Effector memory CD8-positive, alpha-beta T cell (primary cell): Measurements from ENCODE around the gene AXDND1.
"Not testable (repeated sequence)": the region's sequence is repeated elsewhere in the genome, so short reads cannot be mapped to it uniquely, and the experiment has no call there.

Source experiments
- ATAC-seq: fragments of 150-1000 bp; cut with Tn5 transposase; replicated peaks from 2 replicates; pipeline ENCODE4 v1.10.0; 2021; ENCODE audit warnings: mild to moderate bottlenecking, moderate library complexity
- DNase-seq, 3 experiments: peaks; one replicate each; pipeline ENCODE4 v3.0.0; 2021
- H3K27ac Mint-ChIP-seq, 2 donors: one replicate each; pipeline ENCODE4 v1.8.0; 2022; ENCODE audit warnings: mild to moderate bottlenecking in 2 of 2, mixed read lengths in 2 of 2, moderate library complexity in 2 of 2
- H3K27me3 Mint-ChIP-seq, 2 donors: one replicate each; pipeline ENCODE4 v1.8.0; 2022; ENCODE audit warnings: mixed read lengths in 2 of 2
- H3K36me3 Mint-ChIP-seq: one replicate; pipeline ENCODE4 v1.8.0; 2022; ENCODE audit warnings: mild to moderate bottlenecking, moderate library complexity, mixed read lengths; ENCODE audit not compliant: insufficient read depth
- H3K4me1 Mint-ChIP-seq, 2 donors: one replicate each; pipeline ENCODE4 v1.8.0; 2022; ENCODE audit warnings: low read depth in 2 of 2, mixed read lengths in 2 of 2
- H3K4me3 Mint-ChIP-seq, 2 donors: one replicate each; pipeline ENCODE4 v1.8.0; 2022; ENCODE audit warnings: mild to moderate bottlenecking in 2 of 2, mixed read lengths in 2 of 2, moderate library complexity in 2 of 2
- H3K9me3 Mint-ChIP-seq, 2 donors: one replicate each; pipeline ENCODE4 v1.8.0; 2022; ENCODE audit warnings: mixed read lengths in 2 of 2

AXDND1 gene

DNA sequence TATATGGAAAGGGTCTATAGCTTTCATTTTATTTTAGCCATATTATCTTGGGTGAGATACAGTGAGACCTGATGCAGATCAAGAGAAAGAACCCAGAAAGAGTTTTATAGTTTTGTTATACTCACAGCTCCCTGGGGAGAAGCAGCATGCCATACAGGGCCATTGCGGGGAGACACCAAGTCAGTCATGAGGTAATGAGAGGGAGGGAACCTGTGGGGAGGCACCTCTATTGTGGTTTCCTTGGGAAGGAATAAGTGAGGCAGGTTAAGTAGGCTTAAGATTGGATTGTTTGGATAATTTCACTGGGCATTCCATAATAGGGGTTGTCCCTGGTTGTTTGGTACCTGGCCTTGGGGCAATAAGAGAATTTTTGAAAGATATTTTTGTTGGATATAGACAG is 19.7 kb downstream of the AXDND1 start:
- H3K9me3 Mint-ChIP-seq: no peaks in the 10 kb centered on the region
- H3K27ac Mint-ChIP-seq: no peak overlapping the region
- no peaks in the 10 kb centered on the region for H3K36me3 Mint-ChIP-seq
- no peaks in the 10 kb centered on the region for H3K4me1 Mint-ChIP-seq
- ATAC-seq: no peak
- DNase-seq: no peak
- no peaks in the 10 kb centered on the region for H3K27me3 Mint-ChIP-seq
- no peak overlapping the region for H3K4me3 Mint-ChIP-seq

DNA sequence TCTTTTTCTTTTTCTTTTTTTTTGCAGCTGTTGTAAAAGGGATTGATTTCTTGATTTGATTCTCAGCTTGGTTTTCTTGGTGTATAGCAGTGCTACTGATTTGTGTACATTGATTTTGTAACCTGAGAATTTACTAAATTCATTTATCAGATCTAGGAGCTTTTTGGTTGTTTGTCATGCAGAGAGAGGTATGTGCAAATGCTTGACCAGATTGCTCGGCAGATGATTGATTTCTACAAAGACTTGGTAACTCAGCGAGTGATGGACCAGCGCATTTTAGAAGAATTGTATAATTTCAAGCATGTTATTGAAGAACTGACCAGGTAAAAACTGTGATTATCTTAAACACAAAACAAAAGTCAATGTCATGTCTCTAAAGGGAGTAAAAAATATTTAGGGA is 27.9 kb downstream of the AXDND1 start:
- Mint-ChIP-seq H3K4me1 (no peaks in the 10 kb centered on the region), H3K27ac (no peak overlapping the region), H3K36me3 (no peaks in the 10 kb centered on the region), H3K27me3 (peaks cover 30 to 37% of the 10 kb centered on the region in 2 donors), H3K4me3 (no peak overlapping the region), H3K9me3 (peaks cover 0 to 4% of the 10 kb centered on the region in 2 donors)
- DNase-seq (no peak), ATAC-seq (no peak)

DNA sequence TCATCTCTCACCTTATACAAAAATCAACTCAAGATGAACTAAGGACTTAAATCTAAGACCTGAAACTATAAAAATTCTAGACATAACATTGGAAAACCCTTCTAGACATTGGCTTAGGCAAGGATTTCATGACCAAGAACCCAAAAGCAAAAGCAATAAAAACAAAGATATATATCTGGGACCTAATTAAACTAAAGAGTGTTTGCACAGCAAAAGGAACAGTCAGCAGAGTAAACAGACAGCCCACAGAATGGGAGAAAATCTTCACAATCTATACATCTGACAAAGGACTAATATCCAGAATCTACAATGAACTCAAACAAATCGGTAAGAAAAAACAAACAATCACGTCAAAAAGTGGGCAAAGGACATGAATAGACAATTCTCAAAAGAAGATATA is 33.6 kb downstream of the AXDND1 start:
- not testable (repeated sequence) for H3K4me3 Mint-ChIP-seq, ATAC-seq, H3K36me3 Mint-ChIP-seq, H3K4me1 Mint-ChIP-seq, H3K27ac Mint-ChIP-seq, H3K9me3 Mint-ChIP-seq, DNase-seq
- peaks cover 18 to 26% of the 10 kb centered on the region in 2 donors for H3K27me3 Mint-ChIP-seq

DNA sequence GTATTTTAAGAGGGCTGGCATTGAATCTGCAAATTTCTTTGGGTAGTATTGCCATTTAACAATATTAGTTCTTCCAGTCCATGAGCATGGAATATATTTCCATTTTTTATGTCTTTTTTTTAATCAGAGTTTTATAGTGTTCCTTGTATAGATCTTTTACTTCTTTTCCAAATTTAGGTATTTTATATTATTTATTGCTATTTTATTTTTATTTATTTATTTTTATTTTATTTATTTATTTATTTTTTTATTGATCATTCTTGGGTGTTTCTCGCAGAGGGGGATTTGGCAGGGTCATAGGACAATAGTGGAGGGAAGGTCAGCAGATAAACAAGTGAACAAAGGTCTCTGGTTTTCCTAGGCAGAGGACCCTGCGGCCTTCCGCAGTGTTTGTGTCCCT is 52.0 kb downstream of the AXDND1 start:
- H3K27ac Mint-ChIP-seq, H3K27me3 Mint-ChIP-seq, H3K36me3 Mint-ChIP-seq, DNase-seq, H3K4me3 Mint-ChIP-seq, ATAC-seq, H3K4me1 Mint-ChIP-seq, H3K9me3 Mint-ChIP-seq: not testable (repeated sequence)

DNA sequence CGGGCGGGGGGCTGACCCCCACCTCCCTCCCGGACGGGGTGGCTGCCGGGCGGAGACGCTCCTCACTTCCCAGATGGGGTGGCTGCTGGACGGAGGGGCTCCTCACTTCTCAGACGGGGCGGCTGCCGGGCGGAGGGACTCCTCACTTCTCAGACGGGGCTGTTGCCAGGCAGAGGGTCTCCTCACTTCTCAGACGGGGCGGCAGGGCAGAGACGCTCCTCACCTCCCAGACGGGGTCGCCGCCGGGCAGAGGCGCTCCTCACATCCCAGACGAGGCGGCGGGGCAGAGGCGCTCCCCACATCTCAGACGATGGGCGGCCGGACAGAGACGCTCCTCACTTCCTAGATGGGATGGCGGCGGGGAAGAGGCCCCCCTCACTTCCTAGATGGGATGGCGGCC is 52.9 kb downstream of the AXDND1 start:
- not testable (repeated sequence) for H3K4me3 Mint-ChIP-seq, ATAC-seq, H3K27ac Mint-ChIP-seq, H3K4me1 Mint-ChIP-seq, H3K9me3 Mint-ChIP-seq, H3K36me3 Mint-ChIP-seq, DNase-seq, H3K27me3 Mint-ChIP-seq

DNA sequence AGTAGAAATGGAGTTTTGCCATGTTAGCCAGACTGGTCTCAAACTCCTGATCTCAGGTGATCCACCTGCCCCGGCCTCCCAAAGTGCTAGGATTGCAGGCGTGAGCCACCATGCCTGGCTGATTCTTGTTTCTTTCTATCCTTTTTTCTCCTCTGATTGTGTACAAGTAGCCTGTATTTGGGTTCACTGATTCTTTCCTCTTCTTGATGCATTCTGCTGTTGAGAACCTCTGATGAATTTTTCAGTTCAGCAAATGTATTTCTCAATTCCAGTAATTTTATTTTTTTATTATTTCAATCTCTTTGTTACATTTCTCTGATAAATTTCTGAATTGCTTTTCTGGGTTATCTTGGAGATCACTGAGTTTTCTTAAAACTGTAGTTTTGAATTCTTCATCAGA is 58.8 kb downstream of the AXDND1 start:
- DNase-seq (no peak), ATAC-seq (no peak)
- Mint-ChIP-seq H3K27me3 (no peaks in the 10 kb centered on the region), H3K4me1 (no peaks in the 10 kb centered on the region), H3K4me3 (no peak overlapping the region), H3K36me3 (no peaks in the 10 kb centered on the region), H3K27ac (no peak overlapping the region), H3K9me3 (peaks cover 4 to 10% of the 10 kb centered on the region in 2 donors)

DNA sequence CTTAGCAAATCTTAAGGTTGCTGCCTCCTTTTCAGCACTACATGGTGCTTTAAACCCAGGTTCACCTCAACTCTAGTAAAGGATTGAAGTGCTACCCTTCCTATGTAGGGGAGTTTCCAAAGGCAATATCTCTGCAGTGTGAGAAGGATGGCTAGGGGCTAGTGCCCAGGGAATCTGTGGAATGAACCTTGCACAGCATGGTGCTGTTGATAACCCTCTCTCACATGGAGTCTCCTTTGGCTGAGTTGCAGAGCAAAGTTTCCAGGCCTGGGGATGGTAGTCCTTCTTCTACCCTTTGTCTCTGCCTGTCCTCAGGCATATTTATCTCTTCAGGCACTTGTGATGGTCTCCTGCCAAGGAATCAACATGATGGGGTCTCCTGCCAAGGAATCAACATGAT is 59.4 kb downstream of the AXDND1 start:
- ATAC-seq: no peak
- H3K27ac Mint-ChIP-seq: no peak overlapping the region
- H3K4me3 Mint-ChIP-seq: no peak overlapping the region

DNA sequence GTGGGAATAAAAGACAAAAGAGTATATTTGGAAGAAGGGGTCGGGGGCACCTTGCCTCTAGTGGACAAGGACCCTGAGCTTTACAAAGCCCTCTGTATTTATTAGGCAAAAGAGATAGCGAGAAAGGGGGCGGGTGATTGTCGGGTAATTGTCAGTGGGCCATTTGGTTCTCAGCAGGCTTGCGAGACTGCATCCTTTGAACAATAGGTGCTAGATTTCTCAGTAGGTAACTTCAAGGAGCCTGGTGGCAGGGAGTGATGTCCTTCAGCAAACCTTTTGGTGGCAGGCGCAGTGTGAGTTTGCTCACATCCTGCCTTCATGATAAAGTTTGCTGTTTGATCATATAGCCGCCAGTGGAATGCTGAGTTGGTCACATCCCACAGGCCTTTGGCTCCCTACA is 71.4 kb downstream of the AXDND1 start:
- ATAC-seq (no peak), DNase-seq (no peak)
- Mint-ChIP-seq H3K27ac (no peak overlapping the region), H3K27me3 (peaks cover 21 to 51% of the 10 kb centered on the region in 2 donors), H3K4me3 (no peak overlapping the region), H3K4me1 (no peaks in the 10 kb centered on the region), H3K36me3 (no peaks in the 10 kb centered on the region), H3K9me3 (peaks cover 0 to 9% of the 10 kb centered on the region in 2 donors)

More for the DNA sequence above, 59.4 kb downstream of the AXDND1 start:
- H3K27me3 Mint-ChIP-seq: no peaks in the 10 kb centered on the region
- no peak for DNase-seq
- no peaks in the 10 kb centered on the region for H3K36me3 Mint-ChIP-seq
- no peaks in the 10 kb centered on the region for H3K4me1 Mint-ChIP-seq
- peaks cover 4 to 10% of the 10 kb centered on the region in 2 donors for H3K9me3 Mint-ChIP-seq

DNA sequence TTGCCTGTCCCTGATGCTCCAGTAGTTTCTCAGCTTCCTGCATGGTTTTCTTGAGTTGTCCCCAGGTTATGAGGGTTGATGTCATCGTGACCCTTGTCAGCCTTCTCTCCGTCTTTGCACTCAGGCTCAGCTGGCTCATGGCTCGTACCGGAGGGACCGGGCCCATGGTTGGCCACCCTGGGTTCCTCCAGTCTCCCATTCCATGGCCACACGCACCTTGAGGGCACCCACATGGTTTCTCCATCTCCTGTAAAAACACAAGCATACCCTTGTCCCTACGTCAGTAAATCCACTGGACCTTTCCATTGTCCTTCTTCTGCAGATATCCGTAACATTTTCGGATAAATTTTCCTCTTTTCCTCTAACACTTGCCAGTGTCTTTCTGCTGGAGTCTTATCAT is 73.9 kb downstream of the AXDND1 start:
- DNase-seq, H3K9me3 Mint-ChIP-seq, H3K36me3 Mint-ChIP-seq, H3K27ac Mint-ChIP-seq, H3K4me1 Mint-ChIP-seq, ATAC-seq, H3K4me3 Mint-ChIP-seq: not testable (repeated sequence)
- peaks cover 2 to 28% of the 10 kb centered on the region in 2 donors for H3K27me3 Mint-ChIP-seq

DNA sequence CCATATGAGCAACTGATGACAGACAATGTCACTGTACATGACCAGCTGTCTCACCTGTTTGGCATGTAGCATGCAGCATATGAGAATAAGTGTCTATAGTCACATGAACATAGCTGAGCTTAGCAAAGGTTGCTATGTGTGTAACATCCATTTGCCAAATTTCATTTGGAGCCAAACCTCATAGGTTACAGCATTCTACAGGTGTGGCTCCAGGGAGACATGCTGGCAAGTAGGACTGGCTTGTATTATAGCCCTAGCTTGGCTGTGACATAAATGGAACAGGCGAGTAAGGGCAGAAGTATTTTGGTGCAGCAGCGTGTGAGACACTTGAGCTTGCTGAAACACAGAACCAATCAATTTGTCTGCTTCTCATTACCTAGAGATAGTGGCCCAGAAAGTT is 74.5 kb downstream of the AXDND1 start:
- DNase-seq, H3K27ac Mint-ChIP-seq, ATAC-seq, H3K9me3 Mint-ChIP-seq, H3K4me3 Mint-ChIP-seq, H3K36me3 Mint-ChIP-seq, H3K4me1 Mint-ChIP-seq: not testable (repeated sequence)
- peaks cover under 1 to 21% of the 10 kb centered on the region in 2 donors for H3K27me3 Mint-ChIP-seq

DNA sequence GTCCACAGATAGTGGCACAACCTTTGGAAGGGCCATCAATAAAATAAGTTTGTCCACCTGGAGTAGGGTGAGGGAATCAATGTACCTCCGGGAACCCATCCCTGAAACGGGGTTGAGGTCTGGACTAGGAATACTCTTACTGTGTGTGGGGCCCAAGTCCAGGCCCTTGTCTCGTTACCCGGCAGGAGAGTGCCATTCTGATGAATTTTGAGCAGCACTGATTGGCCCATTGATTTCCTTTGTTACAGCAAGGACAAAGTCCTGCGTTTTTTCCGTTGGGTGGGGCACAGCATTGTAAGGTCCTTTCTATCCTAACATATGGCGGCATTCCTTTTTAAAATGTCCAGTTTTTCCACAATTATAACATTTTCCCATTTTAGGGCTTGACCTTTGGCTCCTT is 75.2 kb downstream of the AXDND1 start:
- Mint-ChIP-seq H3K9me3 (peaks cover 0 to 8% of the 10 kb centered on the region in 2 donors), H3K27me3 (peaks cover 5 to 20% of the 10 kb centered on the region in 2 donors), H3K4me1 (no peaks in the 10 kb centered on the region), H3K36me3 (no peaks in the 10 kb centered on the region), H3K27ac (no peak overlapping the region), H3K4me3 (no peak overlapping the region)
- DNase-seq (no peak), ATAC-seq (no peak)

DNA sequence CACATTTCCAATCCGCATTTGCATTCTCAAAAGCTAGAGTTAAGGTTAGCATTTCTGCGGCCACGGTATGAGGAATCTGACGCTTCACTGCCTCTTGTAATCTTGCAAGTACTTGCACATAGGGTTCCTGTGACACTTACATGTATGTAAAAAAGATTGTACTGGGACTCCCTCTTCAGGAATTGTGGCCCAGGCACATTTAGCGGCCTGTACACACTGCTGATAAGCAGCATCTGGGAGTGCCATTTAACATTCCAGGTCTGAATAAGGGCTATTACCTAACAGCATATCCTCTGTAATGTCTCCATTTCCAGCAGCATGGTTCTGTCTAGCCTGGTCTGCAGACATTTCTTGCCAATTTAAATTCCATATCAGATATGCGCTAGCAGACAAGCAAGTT is 75.7 kb downstream of the AXDND1 start:
- DNase-seq (no peak), ATAC-seq (no peak)
- peaks cover 5 to 15% of the 10 kb centered on the region in 2 donors for H3K27me3 Mint-ChIP-seq
- H3K27ac Mint-ChIP-seq: no peak overlapping the region
- H3K4me1 Mint-ChIP-seq: no peaks in the 10 kb centered on the region
- H3K36me3 Mint-ChIP-seq: no peaks in the 10 kb centered on the region
- peaks cover 0 to 2% of the 10 kb centered on the region in 2 donors for H3K9me3 Mint-ChIP-seq
- H3K4me3 Mint-ChIP-seq: no peak overlapping the region

DNA sequence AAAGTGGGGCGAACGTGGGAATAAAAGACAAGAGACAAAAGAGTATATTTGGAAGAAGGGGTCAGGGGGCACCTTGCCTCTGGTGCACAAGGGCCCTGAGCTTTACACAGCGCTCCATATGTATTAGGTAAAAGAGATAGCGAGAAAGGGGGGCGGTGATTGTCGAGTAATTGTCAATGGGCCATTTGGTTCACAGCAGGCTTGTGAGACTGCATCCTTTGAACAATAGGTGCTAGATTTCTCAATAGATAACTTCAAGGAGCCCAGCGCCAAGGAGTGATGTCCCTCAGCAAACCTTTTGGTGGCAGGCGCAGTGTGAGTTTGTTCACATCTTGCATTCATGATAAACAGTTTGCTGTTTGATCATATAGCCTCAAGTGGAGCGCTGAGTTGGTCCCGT is 77.1 kb downstream of the AXDND1 start:
- H3K27me3 Mint-ChIP-seq, H3K4me1 Mint-ChIP-seq, H3K9me3 Mint-ChIP-seq, DNase-seq, ATAC-seq, H3K4me3 Mint-ChIP-seq, H3K36me3 Mint-ChIP-seq, H3K27ac Mint-ChIP-seq: not testable (repeated sequence)

DNA sequence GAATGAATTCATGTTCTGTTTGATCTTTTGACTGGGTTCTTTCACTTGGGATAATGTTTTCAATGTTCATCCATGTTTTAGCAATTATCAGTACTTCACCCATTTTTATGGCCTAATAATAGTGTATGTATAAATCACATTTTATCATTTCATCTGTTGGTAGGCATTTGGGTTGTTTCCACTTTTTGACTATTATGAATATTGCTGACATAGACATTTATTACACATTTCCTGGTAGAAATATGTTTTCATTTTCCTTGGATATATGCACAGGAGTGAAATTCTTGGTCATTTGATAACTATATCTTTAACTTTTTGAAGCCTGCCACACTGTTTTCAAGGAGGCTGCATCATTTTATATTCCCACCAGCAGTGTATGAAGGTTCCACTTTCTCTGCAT is 79.8 kb downstream of the AXDND1 start:
- Mint-ChIP-seq H3K4me3 (no peak overlapping the region), H3K9me3 (no peaks in the 10 kb centered on the region), H3K27me3 (peaks cover 15 to 16% of the 10 kb centered on the region in 2 donors)

DNA sequence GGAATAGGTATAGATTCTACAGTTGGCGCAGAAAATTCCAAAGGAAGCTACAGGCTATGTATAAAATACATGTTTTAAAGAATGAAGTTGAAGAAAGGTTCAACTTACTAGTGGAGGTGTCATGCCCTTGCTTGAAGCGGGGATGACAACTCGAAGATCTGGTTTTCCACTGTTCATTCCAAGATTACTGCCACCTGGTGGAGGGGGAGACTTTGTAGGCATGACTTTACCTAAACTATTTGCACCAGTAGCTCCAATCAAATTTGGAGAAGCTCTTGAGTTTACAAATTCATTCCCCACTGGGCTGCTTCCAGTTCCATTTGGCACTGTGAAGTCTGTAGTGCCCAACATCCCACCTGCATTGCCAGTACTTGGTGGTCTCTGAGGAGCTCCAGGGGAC is 81.7 kb downstream of the AXDND1 start:
- ATAC-seq: no peak
- DNase-seq: no peak
- peaks cover 25 to 30% of the 10 kb centered on the region in 2 donors for H3K27me3 Mint-ChIP-seq
- H3K9me3 Mint-ChIP-seq: peaks cover 0 to 2% of the 10 kb centered on the region in 2 donors
- H3K36me3 Mint-ChIP-seq: no peaks in the 10 kb centered on the region
- no peak overlapping the region for H3K4me3 Mint-ChIP-seq
- no peak overlapping the region for H3K27ac Mint-ChIP-seq
- H3K4me1 Mint-ChIP-seq: no peaks in the 10 kb centered on the region

More for the DNA sequence above, 79.8 kb downstream of the AXDND1 start:
- ATAC-seq (no peak), DNase-seq (no peak)
- Mint-ChIP-seq H3K4me1 (no peaks in the 10 kb centered on the region), H3K36me3 (no peaks in the 10 kb centered on the region), H3K27ac (no peak overlapping the region)
